ENCODE results near the gene KCTD17.
"Not testable (repeated sequence)": the region's sequence is repeated elsewhere in the genome, so short reads cannot be mapped to it uniquely, and the experiment has no call there.

KCTD17 gene

GRCh38 chr22:37071850-37072592 lies 20.5 kb downstream of the KCTD17 start:
- H3K27ac ChIP-seq (ENCODE audit: low read depth, low read length); H3K4me1 ChIP-seq (ENCODE audit: control insufficient read depth, insufficient read depth, low read length); H3K9me3 ChIP-seq (ENCODE audit: control insufficient read depth, insufficient read depth, low read length); H3K9ac ChIP-seq (ENCODE audit: low read depth, low read length); H3K4me3 ChIP-seq (ENCODE audit: low read depth, low read length); H3K36me3 ChIP-seq (ENCODE audit: control insufficient read depth, insufficient read depth, low read length): not testable (repeated sequence)
- peaks cover 84% of the 10 kb centered on the region for H3K27me3 ChIP-seq (ENCODE audit: control insufficient read depth, insufficient read depth, low read length)

GRCh38 chr22:37072673-37073072 lies 21.1 kb downstream of the KCTD17 start:
- H3K9ac ChIP-seq (ENCODE audit: low read depth, low read length), result no peak overlapping the region
- H3K27me3 ChIP-seq (ENCODE audit: control insufficient read depth, insufficient read depth, low read length), result peaks cover 84% of the 10 kb centered on the region
- no peaks in the 10 kb centered on the region for H3K9me3 ChIP-seq (ENCODE audit: control insufficient read depth, insufficient read depth, low read length)
- H3K27ac ChIP-seq (ENCODE audit: low read depth, low read length), result no peak overlapping the region
- H3K4me1 ChIP-seq (ENCODE audit: control insufficient read depth, insufficient read depth, low read length), result peaks cover 4% of the 10 kb centered on the region; the same call in 1 of the 2 replicates
- no peak overlapping the region for H3K4me3 ChIP-seq (ENCODE audit: low read depth, low read length)
- H3K36me3 ChIP-seq (ENCODE audit: control insufficient read depth, insufficient read depth, low read length), result no peaks in the 10 kb centered on the region

GRCh38 chr22:37074537-37074936 lies 23.0 kb downstream of the KCTD17 start:
- no peaks in the 10 kb centered on the region for H3K9me3 ChIP-seq (ENCODE audit: control insufficient read depth, insufficient read depth, low read length)
- no peaks in the 10 kb centered on the region for H3K36me3 ChIP-seq (ENCODE audit: control insufficient read depth, insufficient read depth, low read length)
- no peak overlapping the region for H3K27ac ChIP-seq (ENCODE audit: low read depth, low read length)
- H3K4me3 ChIP-seq (ENCODE audit: low read depth, low read length), result no peak overlapping the region
- peaks cover 68% of the 10 kb centered on the region for H3K27me3 ChIP-seq (ENCODE audit: control insufficient read depth, insufficient read depth, low read length)
- H3K4me1 ChIP-seq (ENCODE audit: control insufficient read depth, insufficient read depth, low read length), result no peaks in the 10 kb centered on the region
- no peak overlapping the region for H3K9ac ChIP-seq (ENCODE audit: low read depth, low read length)

DNA sequence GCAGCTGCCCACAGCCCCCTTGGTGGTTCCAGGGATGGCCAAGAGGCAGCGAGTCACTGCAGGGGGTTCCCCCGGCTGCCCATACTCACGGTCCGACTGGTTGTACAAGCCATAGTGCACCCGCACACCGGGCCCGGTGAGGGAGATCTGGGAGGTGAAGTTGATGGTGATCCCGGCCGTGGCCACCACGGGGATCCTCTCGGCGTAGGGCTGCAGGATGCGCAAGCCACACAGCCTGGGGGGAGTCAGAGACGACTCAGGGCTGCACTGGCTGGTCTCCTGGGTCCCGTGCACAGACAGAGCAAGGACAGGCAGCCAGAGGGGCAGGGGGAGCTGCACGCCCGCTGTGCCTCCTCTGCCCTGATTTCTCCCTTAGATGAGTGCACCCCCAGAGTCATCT lies 23.5 kb downstream of the KCTD17 start:
- H3K9me3 ChIP-seq (ENCODE audit: control insufficient read depth, insufficient read depth, low read length), result no peaks in the 10 kb centered on the region
- H3K27me3 ChIP-seq (ENCODE audit: control insufficient read depth, insufficient read depth, low read length), result peaks cover 62% of the 10 kb centered on the region
- H3K4me3 ChIP-seq (ENCODE audit: low read depth, low read length), result no peak overlapping the region

GRCh38 chr22:37075822-37076433 lies 24.4 kb downstream of the KCTD17 start:
- Histone ChIP-seq H3K4me3 (ENCODE audit: low read depth, low read length) (no peak overlapping the region), H3K9me3 (ENCODE audit: control insufficient read depth, insufficient read depth, low read length) (no peaks in the 10 kb centered on the region), H3K27me3 (ENCODE audit: control insufficient read depth, insufficient read depth, low read length) (peaks cover 54% of the 10 kb centered on the region), H3K4me1 (ENCODE audit: control insufficient read depth, insufficient read depth, low read length) (no peaks in the 10 kb centered on the region), H3K9ac (ENCODE audit: low read depth, low read length) (no peak overlapping the region), H3K36me3 (ENCODE audit: control insufficient read depth, insufficient read depth, low read length) (no peaks in the 10 kb centered on the region), H3K27ac (ENCODE audit: low read depth, low read length) (no peak overlapping the region)

More for the DNA sequence above, 23.5 kb downstream of the KCTD17 start:
- H3K36me3 ChIP-seq (ENCODE audit: control insufficient read depth, insufficient read depth, low read length), result no peaks in the 10 kb centered on the region
- no peak overlapping the region for H3K27ac ChIP-seq (ENCODE audit: low read depth, low read length)
- H3K4me1 ChIP-seq (ENCODE audit: control insufficient read depth, insufficient read depth, low read length), result no peaks in the 10 kb centered on the region
- H3K9ac ChIP-seq (ENCODE audit: low read depth, low read length), result no peak overlapping the region

GRCh38 chr22:37077802-37078448 lies 26.4 kb downstream of the KCTD17 start:
- Histone ChIP-seq H3K27ac (ENCODE audit: low read depth, low read length) (no peak overlapping the region), H3K4me3 (ENCODE audit: low read depth, low read length) (no peak overlapping the region), H3K9ac (ENCODE audit: low read depth, low read length) (no peak overlapping the region), H3K9me3 (ENCODE audit: control insufficient read depth, insufficient read depth, low read length) (no peaks in the 10 kb centered on the region), H3K4me1 (ENCODE audit: control insufficient read depth, insufficient read depth, low read length) (no peaks in the 10 kb centered on the region), H3K36me3 (ENCODE audit: control insufficient read depth, insufficient read depth, low read length) (no peaks in the 10 kb centered on the region), H3K27me3 (ENCODE audit: control insufficient read depth, insufficient read depth, low read length) (peaks cover 39% of the 10 kb centered on the region)

GRCh38 chr22:37079158-37079557 lies 27.6 kb downstream of the KCTD17 start:
- Histone ChIP-seq H3K36me3 (ENCODE audit: control insufficient read depth, insufficient read depth, low read length) (no peaks in the 10 kb centered on the region), H3K27ac (ENCODE audit: low read depth, low read length) (no peak overlapping the region), H3K9ac (ENCODE audit: low read depth, low read length) (no peak overlapping the region), H3K9me3 (ENCODE audit: control insufficient read depth, insufficient read depth, low read length) (no peaks in the 10 kb centered on the region), H3K4me1 (ENCODE audit: control insufficient read depth, insufficient read depth, low read length) (no peaks in the 10 kb centered on the region), H3K4me3 (ENCODE audit: low read depth, low read length) (no peak overlapping the region), H3K27me3 (ENCODE audit: control insufficient read depth, insufficient read depth, low read length) (peaks cover 28% of the 10 kb centered on the region)

DNA sequence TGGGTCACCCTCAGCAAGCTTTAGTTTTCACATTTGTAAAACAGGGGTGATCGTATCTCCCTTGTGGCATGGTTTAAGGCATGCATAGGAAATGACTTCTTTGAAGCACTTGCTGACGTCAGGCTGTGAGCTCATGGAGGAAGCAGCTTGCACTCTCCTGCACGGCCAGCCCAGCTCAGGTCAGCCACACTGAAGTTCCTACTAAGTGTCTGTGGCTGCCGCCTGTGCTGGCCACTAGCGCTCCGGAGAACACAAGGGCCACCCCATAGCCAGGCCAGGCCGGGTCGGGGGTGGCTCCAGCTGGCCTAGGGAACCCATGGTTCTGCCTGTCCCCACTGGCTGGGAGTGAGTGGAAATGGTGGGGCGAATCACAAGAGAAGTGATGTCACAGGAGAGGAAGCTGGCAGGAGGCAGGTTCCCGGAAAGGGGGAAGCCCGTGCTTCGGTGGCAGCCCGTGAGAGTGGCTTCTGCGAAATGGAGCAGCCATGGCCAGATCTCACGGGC lies 28.2 kb downstream of the KCTD17 start:
- Histone ChIP-seq H3K9ac (ENCODE audit: low read depth, low read length) (no peak overlapping the region), H3K27me3 (ENCODE audit: control insufficient read depth, insufficient read depth, low read length) (peaks cover 22% of the 10 kb centered on the region)

GRCh38 chr22:37080438-37080837 lies 28.9 kb downstream of the KCTD17 start:
- Histone ChIP-seq H3K9ac (ENCODE audit: low read depth, low read length) (no peak overlapping the region), H3K27ac (ENCODE audit: low read depth, low read length) (no peak overlapping the region), H3K36me3 (ENCODE audit: control insufficient read depth, insufficient read depth, low read length) (no peaks in the 10 kb centered on the region), H3K27me3 (ENCODE audit: control insufficient read depth, insufficient read depth, low read length) (peaks cover 16% of the 10 kb centered on the region), H3K4me3 (ENCODE audit: low read depth, low read length) (no peak overlapping the region), H3K9me3 (ENCODE audit: control insufficient read depth, insufficient read depth, low read length) (no peaks in the 10 kb centered on the region), H3K4me1 (ENCODE audit: control insufficient read depth, insufficient read depth, low read length) (no peaks in the 10 kb centered on the region)

More for the DNA sequence above, 28.2 kb downstream of the KCTD17 start:
- Histone ChIP-seq H3K27ac (ENCODE audit: low read depth, low read length) (no peak overlapping the region), H3K4me1 (ENCODE audit: control insufficient read depth, insufficient read depth, low read length) (no peaks in the 10 kb centered on the region), H3K36me3 (ENCODE audit: control insufficient read depth, insufficient read depth, low read length) (no peaks in the 10 kb centered on the region), H3K9me3 (ENCODE audit: control insufficient read depth, insufficient read depth, low read length) (no peaks in the 10 kb centered on the region), H3K4me3 (ENCODE audit: low read depth, low read length) (no peak overlapping the region)

GRCh38 chr22:37080838-37081237 lies 29.3 kb downstream of the KCTD17 start:
- Histone ChIP-seq H3K36me3 (ENCODE audit: control insufficient read depth, insufficient read depth, low read length) (no peaks in the 10 kb centered on the region), H3K4me3 (ENCODE audit: low read depth, low read length) (no peak overlapping the region), H3K9ac (ENCODE audit: low read depth, low read length) (no peak overlapping the region), H3K27me3 (ENCODE audit: control insufficient read depth, insufficient read depth, low read length) (peaks cover 16% of the 10 kb centered on the region), H3K4me1 (ENCODE audit: control insufficient read depth, insufficient read depth, low read length) (no peaks in the 10 kb centered on the region), H3K27ac (ENCODE audit: low read depth, low read length) (no peak overlapping the region), H3K9me3 (ENCODE audit: control insufficient read depth, insufficient read depth, low read length) (no peaks in the 10 kb centered on the region)
